Measurements from ENCODE around the gene SRD5A2.

DNA sequence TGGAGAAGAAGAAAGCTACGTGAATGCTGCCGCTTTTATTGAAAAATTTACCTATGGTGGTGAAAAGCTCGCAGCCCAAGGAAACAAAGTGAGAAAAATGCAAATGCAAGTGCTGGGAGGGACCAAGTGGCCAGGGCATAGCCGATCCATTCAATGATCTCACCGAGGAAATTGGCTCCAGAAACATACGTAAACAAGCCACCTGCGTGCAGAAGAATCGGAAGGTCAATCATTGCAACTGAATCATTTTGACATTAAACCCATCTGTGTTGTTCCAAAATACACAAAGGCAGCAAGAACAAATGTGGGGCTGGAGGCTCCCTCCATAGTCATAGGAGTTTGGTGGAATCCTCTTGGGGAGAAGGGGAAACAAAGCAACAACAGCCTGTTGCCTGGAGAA, 51.5 kb downstream of the SRD5A2 start:
- TF ChIP-seq, protein P1, sequence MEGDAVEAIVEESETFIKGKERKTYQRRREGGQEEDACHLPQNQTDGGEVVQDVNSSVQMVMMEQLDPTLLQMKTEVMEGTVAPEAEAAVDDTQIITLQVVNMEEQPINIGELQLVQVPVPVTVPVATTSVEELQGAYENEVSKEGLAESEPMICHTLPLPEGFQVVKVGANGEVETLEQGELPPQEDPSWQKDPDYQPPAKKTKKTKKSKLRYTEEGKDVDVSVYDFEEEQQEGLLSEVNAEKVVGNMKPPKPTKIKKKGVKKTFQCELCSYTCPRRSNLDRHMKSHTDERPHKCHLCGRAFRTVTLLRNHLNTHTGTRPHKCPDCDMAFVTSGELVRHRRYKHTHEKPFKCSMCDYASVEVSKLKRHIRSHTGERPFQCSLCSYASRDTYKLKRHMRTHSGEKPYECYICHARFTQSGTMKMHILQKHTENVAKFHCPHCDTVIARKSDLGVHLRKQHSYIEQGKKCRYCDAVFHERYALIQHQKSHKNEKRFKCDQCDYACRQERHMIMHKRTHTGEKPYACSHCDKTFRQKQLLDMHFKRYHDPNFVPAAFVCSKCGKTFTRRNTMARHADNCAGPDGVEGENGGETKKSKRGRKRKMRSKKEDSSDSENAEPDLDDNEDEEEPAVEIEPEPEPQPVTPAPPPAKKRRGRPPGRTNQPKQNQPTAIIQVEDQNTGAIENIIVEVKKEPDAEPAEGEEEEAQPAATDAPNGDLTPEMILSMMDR (IDR thresholded peaks at IDR 0.05), result no peak
- no peak for TF ChIP-seq POLR2A (IDR thresholded peaks at IDR 0.05)

Data from ovary (tissue), 3 donors.